Body of pancreas (tissue), 4 donors: ENCODE results near the gene TAP2. TPM values are rescaled to one million over a fixed set of nuclear protein-coding genes. Genes with fewer than 3 reads are reported as not detected.

Source experiments
- ATAC-seq: fragments of 150-250 bp; one replicate; pipeline ENCODE4 v1.9.1; 2016
- DNase-seq, 4 donors: peaks; one replicate each; pipeline ENCODE4 v3.0.0-alpha.2; 2019
- H3K27ac ChIP-seq, 4 donors: fragments of 200-600 bp; sonication (generic); 1 replicate in 3 of 4; 2 replicates in 1 of 4; pipeline versions ENCODE4 v1.5.1 to v1.6.1; 2016 to 2019; ENCODE audit warnings: mild to moderate bottlenecking in 1 of 4, mixed read lengths in 1 of 4, moderate library complexity in 1 of 4
- H3K27me3 ChIP-seq, 2 donors: fragments of 200-600 bp; sonication (generic); one replicate each; pipeline ENCODE4 v1.6.0; 2016; ENCODE audit warnings: mild to moderate bottlenecking in 1 of 2
- H3K36me3 ChIP-seq, 2 donors: fragments of 200-600 bp; sonication (generic); replicated peaks in 1 of 2; 2 replicates each; pipeline ENCODE4 v1.5.1; 2016; ENCODE audit warnings: low read depth in 2 of 2; ENCODE audit not compliant: insufficient read depth in 1 of 2
- H3K4me1 ChIP-seq: fragments of 200-600 bp; sonication (generic); one replicate; pipeline ENCODE4 v1.6.0; 2016
- H3K4me3 ChIP-seq, 2 donors: fragments of 200-600 bp; sonication (generic); 1 replicate in 1 of 2; 2 replicates in 1 of 2; pipeline ENCODE4 v1.5.1; 2016 to 2019
- H3K9me3 ChIP-seq, 3 donors: fragments of 200-600 bp; sonication (generic); 1 replicate in 2 of 3; 2 replicates in 1 of 3; pipeline ENCODE4 v1.5.1; 2016
- POLR2A ChIP-seq, 3 donors: fragments of 450-650 bp; IDR thresholded peaks; one replicate each; pipeline ENCODE4 v1.6.1; 2016; ENCODE audit warnings: antibody characterized with exemption in 3 of 3, mild to moderate bottlenecking in 2 of 3
- WGBS, 2 donors: methylation state at CpG; one replicate each; pipeline ENCODE4 v1.1.5; 2017; 5-methylcytosine and 5-hydroxymethylcytosine counted together
- intact Hi-C: fragments of 100-400 bp; cut with DNase I; formaldehyde crosslinking; loops from one replicate; pipeline ENCODE4 v1.15.1; 2023
- total RNA-seq, 2 donors: library from RNA; depleted of rRNA; stranded (reverse); fragments of >200 nt; gene quantifications; one replicate each; pipeline ENCODE4 v1.1.0, GENCODE V29; 2016
- TF ChIP-seq, protein P1 (sequence below), 7 experiments: fragments of 450-650 bp in 4 of 7; fragments of 200-600 bp in 3 of 7; sonication (generic) in 3 of 7; IDR thresholded peaks; one replicate each; pipeline ENCODE4 v1.5.1; 2016 to 2019; ENCODE audit warnings: antibody characterized with exemption in 7 of 7

The TAP2 gene
- total RNA-seq, 2 donors from 2014 or later, result 5.2 to 13.8 TPM

DNA sequence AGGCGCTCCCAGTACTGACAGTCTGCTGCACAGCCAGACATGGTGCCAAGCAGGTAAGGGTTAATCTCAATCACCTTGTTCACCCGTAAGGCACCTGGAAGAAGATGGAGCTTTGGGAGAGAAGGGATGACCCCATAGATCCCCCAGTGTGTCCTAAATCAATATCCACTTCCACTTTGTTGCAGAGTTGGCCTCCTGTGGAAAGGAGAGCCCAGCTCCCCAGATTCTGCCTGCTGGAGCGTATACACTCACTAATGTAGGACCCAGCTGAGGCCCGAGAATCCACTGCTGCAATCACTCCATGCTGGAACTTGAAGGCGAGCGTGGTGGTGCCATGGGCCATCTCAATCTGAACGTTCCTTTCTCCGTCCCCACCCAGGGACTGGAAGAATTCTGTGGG, 4.2 kb upstream of the TAP2 start:
- Histone ChIP-seq H3K9me3 (no peaks in the 10 kb centered on the region), H3K4me3 (no peak overlapping the region), H3K36me3 (peaks cover 0 to 5% of the 10 kb centered on the region in 2 donors), H3K27ac (no peak overlapping the region), H3K4me1 (peaks cover 20% of the 10 kb centered on the region), H3K27me3 (no peaks in the 10 kb centered on the region)
- ATAC-seq (no peak), DNase-seq (no peak)
- TF ChIP-seq POLR2A (IDR thresholded peaks at IDR 0.05), result no peak
- TF ChIP-seq, protein P1, sequence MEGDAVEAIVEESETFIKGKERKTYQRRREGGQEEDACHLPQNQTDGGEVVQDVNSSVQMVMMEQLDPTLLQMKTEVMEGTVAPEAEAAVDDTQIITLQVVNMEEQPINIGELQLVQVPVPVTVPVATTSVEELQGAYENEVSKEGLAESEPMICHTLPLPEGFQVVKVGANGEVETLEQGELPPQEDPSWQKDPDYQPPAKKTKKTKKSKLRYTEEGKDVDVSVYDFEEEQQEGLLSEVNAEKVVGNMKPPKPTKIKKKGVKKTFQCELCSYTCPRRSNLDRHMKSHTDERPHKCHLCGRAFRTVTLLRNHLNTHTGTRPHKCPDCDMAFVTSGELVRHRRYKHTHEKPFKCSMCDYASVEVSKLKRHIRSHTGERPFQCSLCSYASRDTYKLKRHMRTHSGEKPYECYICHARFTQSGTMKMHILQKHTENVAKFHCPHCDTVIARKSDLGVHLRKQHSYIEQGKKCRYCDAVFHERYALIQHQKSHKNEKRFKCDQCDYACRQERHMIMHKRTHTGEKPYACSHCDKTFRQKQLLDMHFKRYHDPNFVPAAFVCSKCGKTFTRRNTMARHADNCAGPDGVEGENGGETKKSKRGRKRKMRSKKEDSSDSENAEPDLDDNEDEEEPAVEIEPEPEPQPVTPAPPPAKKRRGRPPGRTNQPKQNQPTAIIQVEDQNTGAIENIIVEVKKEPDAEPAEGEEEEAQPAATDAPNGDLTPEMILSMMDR (IDR thresholded peaks at IDR 0.05), result no peak
- intact Hi-C loops, result no loop called here
- 85% methylated on average over 8 of the region's 8 CpGs for WGBS, 2 donors

DNA sequence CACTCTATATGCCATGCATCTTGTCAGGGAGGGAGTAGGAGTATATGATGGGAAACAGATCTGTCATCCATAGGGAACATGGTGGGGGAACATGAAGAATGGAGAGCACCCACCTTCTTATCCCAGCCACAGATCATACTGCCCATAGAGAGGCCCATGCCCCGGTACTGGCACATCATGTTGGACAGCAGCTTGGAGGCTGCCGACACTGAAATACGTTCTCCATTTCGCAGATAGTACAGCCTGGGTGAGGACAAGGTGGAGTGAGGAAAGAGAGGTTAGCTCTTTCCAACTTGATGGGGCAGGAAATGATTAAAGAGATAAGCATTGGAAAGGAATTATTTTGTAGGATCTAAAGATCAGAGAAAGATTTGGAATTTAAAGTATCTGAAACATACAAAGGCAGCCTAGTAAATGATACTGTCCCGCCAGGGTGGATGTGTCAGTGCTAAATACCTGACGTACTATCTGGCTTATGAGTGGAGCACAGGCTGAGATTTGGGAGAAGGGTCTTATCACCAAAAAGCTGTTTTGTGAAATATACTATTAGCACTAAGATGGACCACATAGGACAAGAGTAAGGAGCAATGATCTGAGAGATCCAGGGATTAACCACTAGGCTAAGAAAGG, 3.6 kb upstream of the TAP2 start:
- Histone ChIP-seq H3K36me3 (peaks cover 0 to 2% of the 10 kb centered on the region in 2 donors), H3K9me3 (no peaks in the 10 kb centered on the region), H3K4me1 (peaks cover 25% of the 10 kb centered on the region), H3K27ac (no peak overlapping the region), H3K4me3 (no peak overlapping the region), H3K27me3 (no peaks in the 10 kb centered on the region)
- DNase-seq (no peak), ATAC-seq (no peak)
- TF ChIP-seq, protein P1 (IDR thresholded peaks at IDR 0.05), result no peak
- TF ChIP-seq POLR2A (IDR thresholded peaks at IDR 0.05), result no peak
- 89 to 92% methylated on average over 6 of the region's 6 CpGs for WGBS, 2 donors
- intact Hi-C loops, result no loop called here

DNA sequence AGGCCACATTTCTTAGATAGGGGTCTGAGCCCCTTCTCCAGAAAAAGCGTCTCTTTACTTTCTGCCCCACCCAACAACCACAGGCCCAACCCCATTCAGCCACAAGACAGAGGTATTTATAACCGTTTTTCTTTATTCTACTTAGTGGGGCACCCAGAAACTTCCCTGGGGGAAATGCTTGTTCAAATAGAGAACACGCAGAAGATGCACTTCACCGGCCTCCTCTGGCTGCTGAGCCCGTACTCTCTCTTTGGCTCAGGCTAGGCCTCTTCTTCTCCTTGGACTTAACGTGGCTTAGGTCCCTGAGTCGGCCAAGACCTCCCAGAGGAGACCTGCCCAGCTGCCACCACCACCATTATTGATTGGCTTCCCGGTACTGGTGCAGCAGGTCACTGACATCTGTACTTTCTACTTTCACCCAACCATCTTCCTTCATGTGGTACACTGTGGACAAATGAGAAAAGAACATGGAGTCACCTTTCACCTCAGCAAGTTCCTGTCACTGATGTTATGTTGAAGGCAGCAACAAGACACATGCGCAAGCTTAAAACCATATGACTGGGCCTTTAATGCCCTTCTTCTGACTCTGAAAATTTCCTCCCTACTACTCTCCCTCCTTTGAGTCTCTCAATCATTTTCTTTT, 2.2 kb upstream of the TAP2 start:
- ATAC-seq (no peak), DNase-seq (no peak)
- Histone ChIP-seq H3K36me3 (no peaks in the 10 kb centered on the region), H3K4me3 (no peak overlapping the region), H3K27me3 (no peaks in the 10 kb centered on the region), H3K4me1 (peaks cover 25% of the 10 kb centered on the region), H3K9me3 (no peaks in the 10 kb centered on the region), H3K27ac (no peak overlapping the region)
- TF ChIP-seq POLR2A (IDR thresholded peaks at IDR 0.05), result no peak
- TF ChIP-seq, protein P1 (IDR thresholded peaks at IDR 0.05), result no peak
- WGBS, 2 donors, result 75 to 90% methylated on average over 9 of the region's 9 CpGs
- intact Hi-C loops, result no loop called here

DNA sequence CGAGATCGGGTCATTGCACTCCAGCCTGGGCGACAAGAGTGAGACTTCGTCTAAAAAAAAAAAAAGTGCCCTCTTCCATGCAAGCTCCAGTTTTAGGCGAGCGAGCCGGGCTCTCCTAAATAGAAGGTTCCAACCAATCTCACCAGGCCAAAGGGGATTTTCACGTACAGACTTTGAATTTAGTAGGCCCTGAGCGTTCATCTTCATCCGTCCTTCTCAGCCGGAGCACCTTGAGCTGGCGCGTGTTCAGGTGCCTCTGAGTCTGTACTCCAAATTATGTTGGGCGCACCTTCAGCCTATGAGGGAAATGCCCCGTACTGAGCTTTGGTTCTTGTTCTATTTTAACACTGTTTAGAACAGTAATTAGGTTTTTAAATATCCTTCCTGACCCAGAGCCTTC, 817 bp upstream of the TAP2 start:
- Histone ChIP-seq H3K27ac (peak overlapping the region in 3 of 4 donors; percentile 90 to 92 (median 90)), H3K27me3 (no peaks in the 10 kb centered on the region), H3K36me3 (peaks cover 0 to 2% of the 10 kb centered on the region in 2 donors), H3K4me3 (no peak overlapping the region), H3K4me1 (peaks cover 21% of the 10 kb centered on the region), H3K9me3 (no peaks in the 10 kb centered on the region)
- intact Hi-C loops, result no loop called here
- TF ChIP-seq POLR2A (IDR thresholded peaks at IDR 0.05), result no peak
- TF ChIP-seq, protein P1 (IDR thresholded peaks at IDR 0.05), result no peak
- 82 to 83% methylated on average over 15 of the region's 15 CpGs for WGBS, 2 donors
- no peak for DNase-seq
- no peak for ATAC-seq
